ENCODE results near the gene TBC1D7.

TBC1D7 gene

DNA sequence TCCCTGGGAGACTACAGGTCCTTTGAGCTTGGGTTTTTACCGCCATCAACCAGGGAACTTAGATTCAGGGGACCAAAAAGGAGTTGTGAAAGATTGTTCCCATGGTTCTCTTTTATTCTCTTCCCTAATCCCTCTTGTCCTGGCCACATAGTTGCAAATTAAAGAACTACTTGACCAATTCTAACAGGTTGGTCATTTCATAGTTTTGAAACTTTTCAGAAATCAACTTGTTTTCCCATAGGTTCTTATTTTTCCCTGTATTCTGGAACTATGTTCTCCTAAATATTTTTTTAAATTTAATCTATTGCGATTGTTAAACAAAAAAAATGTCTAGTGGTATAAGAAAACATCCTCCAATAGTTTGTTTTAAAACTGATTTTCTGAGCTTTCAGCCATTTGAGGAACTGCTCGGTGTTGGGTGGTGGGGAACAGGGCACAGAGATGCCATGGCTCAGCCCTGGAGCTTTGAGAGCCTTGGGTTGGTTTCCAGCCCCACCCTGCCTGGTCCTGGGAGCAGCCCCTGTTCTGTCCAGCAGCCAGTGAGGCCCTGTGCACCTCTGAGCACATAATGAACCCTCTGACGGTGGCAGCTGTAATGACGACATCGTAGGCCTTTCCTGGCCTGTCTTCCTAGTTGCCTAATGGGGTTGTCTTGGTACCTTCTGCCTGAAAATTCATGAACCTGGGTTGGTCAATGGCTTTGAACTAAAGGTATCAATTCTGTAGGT is 53.5 kb downstream of the TBC1D7 start:
- POLR2A ChIA-PET, result no interaction called here
- no peaks in the 10 kb centered on the region for H3K4me1 ChIP-seq (ENCODE audit: control insufficient read depth, insufficient read depth, low read length)
- H3K4me3 ChIP-seq (ENCODE audit: low read depth, low read length), result no peak overlapping the region
- CTCF ChIA-PET, result no interaction called here
- TF ChIP-seq KLF7 (tag by site-specific recombination; IDR thresholded peaks at IDR 0.05; ENCODE audit: borderline replicate concordance) (no peak), ZNF394 (tag by site-specific recombination; IDR thresholded peaks at IDR 0.05; ENCODE audit: borderline replicate concordance) (no peak), HOXC10 (CRISPR knock-in tag; IDR thresholded peaks at IDR 0.05) (no peak), ZNF48 (tag by site-specific recombination; IDR thresholded peaks at IDR 0.05) (no peak), ZNF19 (tag by site-specific recombination; IDR thresholded peaks at IDR 0.05; ENCODE audit: low read depth) (no peak), SALL2 (tag by site-specific recombination; IDR thresholded peaks at IDR 0.05; ENCODE audit: borderline replicate concordance) (no peak), ZSCAN23 (tag by site-specific recombination; IDR thresholded peaks at IDR 0.05) (no peak)
- TF ChIP-seq, protein P1, sequence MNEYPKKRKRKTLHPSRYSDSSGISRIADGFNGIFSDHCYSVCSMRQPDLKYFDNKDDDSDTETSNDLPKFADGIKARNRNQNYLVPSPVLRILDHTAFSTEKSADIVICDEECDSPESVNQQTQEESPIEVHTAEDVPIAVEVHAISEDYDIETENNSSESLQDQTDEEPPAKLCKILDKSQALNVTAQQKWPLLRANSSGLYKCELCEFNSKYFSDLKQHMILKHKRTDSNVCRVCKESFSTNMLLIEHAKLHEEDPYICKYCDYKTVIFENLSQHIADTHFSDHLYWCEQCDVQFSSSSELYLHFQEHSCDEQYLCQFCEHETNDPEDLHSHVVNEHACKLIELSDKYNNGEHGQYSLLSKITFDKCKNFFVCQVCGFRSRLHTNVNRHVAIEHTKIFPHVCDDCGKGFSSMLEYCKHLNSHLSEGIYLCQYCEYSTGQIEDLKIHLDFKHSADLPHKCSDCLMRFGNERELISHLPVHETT (tag by site-specific recombination; IDR thresholded peaks at IDR 0.05), result no peak
- H3K27ac ChIP-seq (ENCODE audit: extremely low read depth, low read depth, low read length), result no peak overlapping the region
- H3K9me3 ChIP-seq (ENCODE audit: control insufficient read depth, insufficient read depth, low read depth, low read length), result no peaks in the 10 kb centered on the region
- no peaks in the 10 kb centered on the region for H3K36me3 ChIP-seq (ENCODE audit: control insufficient read depth in 2 of 2, insufficient read depth in 1 of 2, low read length in 2 of 2)

DNA sequence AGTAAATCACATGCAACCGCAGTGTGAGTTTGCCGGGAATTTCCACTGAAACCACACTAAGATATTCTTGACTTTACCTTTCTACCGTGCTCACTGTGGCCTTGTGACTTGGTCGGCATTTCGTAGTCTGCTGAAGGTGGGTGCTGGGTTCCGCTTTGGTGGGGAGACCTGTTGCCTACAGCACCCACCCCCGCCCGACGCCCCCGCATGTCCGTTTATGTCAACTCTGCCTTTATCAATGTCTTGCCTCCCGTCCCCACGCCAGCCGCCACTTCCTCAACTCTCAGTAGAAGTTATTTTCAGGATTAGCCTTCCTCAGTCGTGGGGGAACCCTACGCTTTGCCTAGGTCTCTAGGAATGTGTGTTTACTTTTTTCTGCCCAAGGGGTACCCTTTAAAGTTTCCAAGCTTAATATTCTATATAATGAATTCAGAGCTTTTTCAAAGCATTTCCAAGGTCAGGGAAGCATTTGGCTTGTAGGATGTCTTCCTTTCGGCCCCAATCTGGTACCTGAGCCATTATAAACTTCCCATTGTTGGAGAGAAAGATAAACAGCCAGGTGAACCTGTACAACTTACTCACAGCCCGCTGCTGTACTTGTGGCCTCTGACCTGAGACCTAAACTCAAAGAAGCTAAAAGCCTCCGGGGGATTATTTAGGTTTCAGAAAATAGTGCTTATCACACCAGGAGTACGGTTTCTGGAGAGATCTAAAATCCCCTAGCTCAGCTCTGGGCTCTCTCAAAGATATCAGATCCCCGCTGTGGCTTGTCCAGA is 54.2 kb downstream of the TBC1D7 start:
- CTCF ChIA-PET, result interaction anchor here (0.7 kb wide), 1 partner anchor 264 kb away, joined by 3 read pairs; no protein-coding TSS in a partner anchor
- H3K36me3 ChIP-seq (ENCODE audit: control insufficient read depth in 2 of 2, insufficient read depth in 1 of 2, low read length in 2 of 2), result no peaks in the 10 kb centered on the region
- 0 out of 2 replicates have a peak, but pooled peaks have one; percentile 15 for TF ChIP-seq ZFHX2 (tag by site-specific recombination; conservative IDR thresholded peaks at IDR 0.05)
- TF ChIP-seq ZNF777 (tag by site-specific recombination; IDR thresholded peaks at IDR 0.05; ENCODE audit: borderline replicate concordance), result no peak
- POLR2A ChIA-PET, result no interaction called here
- no peaks in the 10 kb centered on the region for H3K4me1 ChIP-seq (ENCODE audit: control insufficient read depth, insufficient read depth, low read length)
- H3K27ac ChIP-seq (ENCODE audit: extremely low read depth, low read depth, low read length), result no peak overlapping the region
- H3K9me3 ChIP-seq (ENCODE audit: control insufficient read depth, insufficient read depth, low read depth, low read length), result no peaks in the 10 kb centered on the region
- no peak overlapping the region for H3K4me3 ChIP-seq (ENCODE audit: low read depth, low read length)

GRCh38 chr6:13273202-13273930 is 55.0 kb downstream of the TBC1D7 start:
- H3K4me3 ChIP-seq (ENCODE audit: low read depth, low read length), result no peak overlapping the region
- H3K36me3 ChIP-seq (ENCODE audit: control insufficient read depth in 2 of 2, insufficient read depth in 1 of 2, low read length in 2 of 2), result no peaks in the 10 kb centered on the region
- H3K27ac ChIP-seq (ENCODE audit: extremely low read depth, low read depth, low read length), result no peak overlapping the region
- ChIA-PET CTCF (interaction anchor here (0.7 kb wide), 1 partner anchor 265 kb away, joined by 3 read pairs; no protein-coding TSS in a partner anchor), POLR2A (no interaction called here)
- no peaks in the 10 kb centered on the region for H3K9me3 ChIP-seq (ENCODE audit: control insufficient read depth, insufficient read depth, low read depth, low read length)
- no peaks in the 10 kb centered on the region for H3K4me1 ChIP-seq (ENCODE audit: control insufficient read depth, insufficient read depth, low read length)
- TF ChIP-seq ZNF701 (tag by site-specific recombination; IDR thresholded peaks at IDR 0.05), result no peak

DNA sequence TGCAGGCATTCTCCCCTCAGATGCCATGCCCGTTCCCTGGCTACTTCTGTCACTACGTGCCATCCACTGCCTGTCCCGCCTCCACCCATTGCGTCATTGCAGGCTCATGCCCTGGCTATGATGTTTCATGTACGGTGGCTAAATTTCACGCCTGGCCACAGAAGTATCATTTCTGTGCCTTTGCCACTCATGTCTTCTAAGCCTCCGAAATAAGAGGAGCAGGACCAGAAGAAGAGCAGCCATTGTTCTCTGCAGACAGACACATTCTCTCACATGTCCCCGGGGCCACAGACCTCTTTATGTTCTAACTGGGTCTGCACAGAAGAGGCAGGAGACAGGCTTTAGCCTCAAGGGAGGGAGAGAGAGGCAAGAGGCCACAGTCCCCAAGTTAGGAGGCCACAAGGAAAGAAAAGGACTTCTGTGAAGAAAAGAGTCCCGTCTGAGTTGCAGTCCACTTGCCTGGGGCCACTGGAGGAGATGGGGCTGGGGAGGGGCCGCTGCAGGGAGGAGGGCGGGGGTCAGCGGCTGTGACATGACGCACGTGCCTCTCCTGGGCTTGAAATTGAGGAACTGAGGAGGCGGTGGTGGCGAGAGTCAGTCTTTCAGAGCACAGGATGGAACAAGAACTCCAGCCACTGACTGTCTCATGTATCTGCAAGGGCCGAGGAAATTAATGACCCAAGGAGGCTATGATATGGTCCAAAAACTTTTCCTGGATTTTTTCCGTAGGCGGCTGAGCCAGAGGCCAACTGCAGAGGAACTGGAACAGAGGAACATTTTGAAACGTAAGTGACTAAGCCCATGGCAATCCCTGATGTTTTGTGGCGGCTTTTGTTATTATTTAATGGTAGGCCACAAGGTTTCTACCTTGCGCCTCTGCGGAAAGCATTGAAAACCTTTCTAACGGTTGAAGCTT is 55.9 kb downstream of the TBC1D7 start:
- no peak overlapping the region for H3K27ac ChIP-seq (ENCODE audit: extremely low read depth, low read depth, low read length)
- no peak overlapping the region for H3K4me3 ChIP-seq (ENCODE audit: low read depth, low read length)
- no peaks in the 10 kb centered on the region for H3K36me3 ChIP-seq (ENCODE audit: control insufficient read depth in 2 of 2, insufficient read depth in 1 of 2, low read length in 2 of 2)
- H3K9me3 ChIP-seq (ENCODE audit: control insufficient read depth, insufficient read depth, low read depth, low read length), result no peaks in the 10 kb centered on the region
- ChIA-PET POLR2A (no interaction called here), CTCF (no interaction called here)
- H3K4me1 ChIP-seq (ENCODE audit: control insufficient read depth, insufficient read depth, low read length), result 0 out of 2 replicates have a peak, but pooled peaks cover 2% of the 10 kb centered on the region
- TF ChIP-seq ZNF571 (tag by site-specific recombination; IDR thresholded peaks at IDR 0.05) (no peak), ZNF146 (tag by site-specific recombination; IDR thresholded peaks at IDR 0.05) (no peak), ZNF223 (tag by site-specific recombination; IDR thresholded peaks at IDR 0.05) (no peak), ZFP37 (tag by site-specific recombination; IDR thresholded peaks at IDR 0.05) (no peak), ZSCAN30 (tag by site-specific recombination; IDR thresholded peaks at IDR 0.05) (no peak), ZNF670 (tag by site-specific recombination; IDR thresholded peaks at IDR 0.05; ENCODE audit: low read depth) (no peak), ZNF112 (tag by site-specific recombination; IDR thresholded peaks at IDR 0.05) (no peak), IKZF3 (tag by site-specific recombination; IDR thresholded peaks at IDR 0.05) (no peak), ZNF335 (tag by site-specific recombination; conservative IDR thresholded peaks at IDR 0.05) (no peak), ZNF621 (tag by site-specific recombination; IDR thresholded peaks at IDR 0.05) (no peak)
- TF ChIP-seq, protein P2, sequence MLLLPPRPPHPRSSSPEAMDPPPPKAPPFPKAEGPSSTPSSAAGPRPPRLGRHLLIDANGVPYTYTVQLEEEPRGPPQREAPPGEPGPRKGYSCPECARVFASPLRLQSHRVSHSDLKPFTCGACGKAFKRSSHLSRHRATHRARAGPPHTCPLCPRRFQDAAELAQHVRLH (tag by site-specific recombination; IDR thresholded peaks at IDR 0.05), result no peak

Data from HEK293 (cell line).